NCI-H2196 treated with DMSO at 0.1 percent for 48 hours (cell line): ENCODE data around the gene ATP6V0E1.
A peak's percentile ranks its signal among the peaks of the same experiment; 100 is the strongest.
"Not testable (repeated sequence)": the region's sequence is repeated elsewhere in the genome, so short reads cannot be mapped to it uniquely, and the experiment has no call there.

Experiments
- DNase-seq: peaks from one replicate; lab custom pipeline; 2025; ENCODE audit not compliant: unreplicated experiment; lab: John Stamatoyannopoulos, UW

Gene ATP6V0E1

DNA sequence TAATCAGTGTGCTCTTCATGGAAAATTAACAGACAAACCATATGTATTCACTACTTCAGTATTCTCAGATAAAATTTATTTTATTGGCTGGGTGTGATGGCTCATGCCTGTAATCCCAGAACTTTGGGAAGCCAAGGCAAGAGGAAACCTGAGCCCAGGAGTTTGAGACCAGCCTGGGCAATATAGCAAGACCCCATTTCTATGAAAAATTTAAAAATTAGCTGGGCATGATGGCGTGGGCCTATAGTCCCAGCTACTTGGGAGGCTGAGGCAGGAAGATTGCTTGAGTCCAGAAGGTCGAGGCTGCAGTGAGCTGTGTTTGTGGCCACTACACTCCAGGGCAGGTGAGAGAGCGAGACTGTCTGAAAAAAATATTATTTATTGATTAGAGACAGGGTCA lies 49.2 kb downstream of the ATP6V0E1 start:
- DNase-seq = no peak

DNA sequence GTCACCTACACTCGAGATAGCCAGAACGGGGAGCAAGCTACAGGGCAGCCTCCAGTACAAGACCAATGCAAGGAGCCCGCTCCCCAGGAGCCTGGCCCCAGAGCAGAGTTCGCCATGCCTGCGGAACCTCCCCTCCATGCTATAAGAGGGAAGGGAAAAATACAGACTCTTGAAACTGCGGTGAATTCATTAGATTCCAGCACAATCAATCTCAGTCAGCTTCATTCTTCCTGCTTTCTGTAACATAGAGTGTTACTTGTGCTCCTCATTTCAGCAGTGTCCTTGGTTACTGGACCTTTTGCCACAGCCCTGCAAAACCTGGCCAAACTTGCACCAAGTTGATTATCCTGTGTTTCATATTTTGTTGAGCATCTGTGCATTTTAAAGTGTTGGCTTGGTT lies 50.4 kb downstream of the ATP6V0E1 start:
- no peak for DNase-seq

DNA sequence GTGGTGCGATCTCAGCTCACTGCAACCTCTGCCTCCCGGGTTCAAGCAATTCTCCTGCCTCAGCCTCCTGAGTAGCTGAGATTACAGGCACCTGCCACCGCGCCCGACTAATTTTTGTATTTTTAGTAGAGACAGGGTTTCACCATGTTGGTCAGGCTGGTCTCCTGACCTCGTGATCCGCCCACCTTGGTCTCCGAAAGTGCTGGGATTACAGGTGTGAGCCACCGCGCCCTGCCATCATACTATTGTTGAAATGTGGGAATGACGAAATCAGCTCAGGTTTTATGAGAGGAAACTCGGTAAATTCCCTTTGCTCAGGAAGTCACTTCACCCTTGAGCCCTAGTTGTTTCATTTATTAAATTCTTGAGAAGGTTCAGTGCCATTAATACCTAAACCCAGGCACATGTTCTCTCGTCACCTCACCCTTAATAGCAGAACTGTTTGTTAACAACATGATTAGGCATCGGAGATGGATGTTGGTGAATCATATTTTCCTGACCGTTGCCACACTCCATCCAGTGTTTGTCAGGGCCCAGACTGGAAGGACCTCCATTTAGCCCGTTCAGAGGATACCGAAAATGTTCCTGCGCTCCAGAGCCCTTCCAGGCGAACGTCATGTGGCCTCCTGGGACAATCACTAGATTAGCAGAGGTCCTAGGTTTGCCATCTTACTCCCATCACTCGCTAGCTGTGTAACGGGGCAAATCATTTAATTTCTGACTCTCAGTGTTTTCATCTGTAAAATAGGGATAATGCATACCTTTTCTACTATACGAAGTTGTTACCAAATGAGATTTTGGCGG lies 52.5 kb downstream of the ATP6V0E1 start:
- DNase-seq = no peak

DNA sequence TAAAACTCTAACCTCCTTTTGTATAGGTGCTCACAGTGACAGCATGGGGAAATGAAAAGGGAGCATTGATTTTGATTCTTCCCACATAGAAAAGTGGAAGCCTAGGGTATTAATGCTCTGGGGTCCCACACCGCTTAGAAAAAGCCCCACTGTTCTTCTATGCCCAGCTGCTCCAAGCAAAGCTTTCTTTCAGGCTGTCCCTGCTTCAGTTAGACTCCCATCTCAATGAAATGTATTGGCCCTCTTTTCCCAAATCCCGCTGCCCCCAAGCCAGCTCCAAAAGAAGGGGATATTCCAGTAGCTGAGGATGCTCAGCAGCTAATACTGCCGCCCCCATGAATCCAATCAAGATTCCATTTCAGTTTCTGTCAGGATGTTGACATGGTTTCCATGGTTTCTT lies 55.6 kb downstream of the ATP6V0E1 start:
- DNase-seq = no peak

DNA sequence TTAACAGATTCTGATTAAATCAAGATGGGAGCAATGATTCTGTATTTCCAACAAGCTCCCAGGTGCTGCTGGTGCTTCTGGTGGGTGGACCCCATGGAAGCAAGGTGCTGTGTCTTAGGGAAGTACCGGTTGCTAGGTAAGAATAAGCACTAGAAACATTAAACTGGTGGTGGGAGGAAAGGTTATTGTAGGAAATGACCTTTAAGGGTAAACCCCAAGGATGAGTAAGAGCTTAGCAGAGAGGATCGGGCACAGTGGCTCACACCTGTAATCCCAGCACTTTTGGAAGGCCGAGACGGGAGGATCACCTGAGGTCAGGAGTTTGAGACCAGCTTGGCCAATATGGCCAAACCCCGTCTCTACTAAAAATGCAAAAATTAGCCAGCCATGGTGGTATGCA lies 56.4 kb downstream of the ATP6V0E1 start:
- DNase-seq = no peak

DNA sequence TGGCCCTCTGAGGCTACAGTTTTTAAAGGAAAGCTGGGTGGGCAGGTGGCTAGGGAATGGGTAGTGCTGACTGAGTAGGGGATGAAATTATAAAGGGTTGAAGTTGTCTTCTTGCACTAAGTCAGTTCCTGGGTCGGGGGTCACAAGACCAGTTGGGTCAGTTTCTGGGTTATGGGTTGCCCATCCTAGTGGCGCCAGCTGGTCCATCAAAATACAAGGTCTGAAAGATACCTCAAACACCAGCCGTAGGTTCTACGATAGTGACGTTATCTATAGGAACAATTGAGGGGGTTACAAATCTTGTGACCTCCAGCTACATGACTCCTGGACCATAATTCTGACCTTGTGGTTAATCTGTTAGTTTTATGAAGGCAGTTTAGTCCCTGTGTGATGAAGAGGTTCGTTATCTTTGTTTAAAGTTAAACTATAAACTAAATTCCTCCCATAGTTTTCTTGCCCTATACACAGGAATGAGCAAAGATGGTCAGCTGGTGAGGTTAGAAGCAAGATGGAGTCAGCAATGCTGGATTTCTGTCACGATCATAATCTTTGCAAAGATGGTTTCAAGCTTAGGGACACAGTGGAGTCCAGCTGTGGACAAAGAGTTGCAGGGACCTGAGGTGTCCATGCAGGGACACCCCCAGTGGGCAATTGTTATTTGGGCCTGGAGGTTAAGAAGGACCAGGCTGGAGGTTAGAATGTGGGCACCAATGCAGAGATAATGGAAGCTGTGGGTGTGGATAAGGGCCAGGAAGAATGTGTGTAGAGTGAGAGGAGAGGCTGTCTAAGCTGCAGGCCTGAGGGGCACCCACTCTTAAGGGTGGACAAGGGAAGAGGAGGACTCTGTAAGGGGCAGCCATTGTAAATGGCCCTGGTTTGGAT lies 58.6 kb downstream of the ATP6V0E1 start:
- DNase-seq = no peak

DNA sequence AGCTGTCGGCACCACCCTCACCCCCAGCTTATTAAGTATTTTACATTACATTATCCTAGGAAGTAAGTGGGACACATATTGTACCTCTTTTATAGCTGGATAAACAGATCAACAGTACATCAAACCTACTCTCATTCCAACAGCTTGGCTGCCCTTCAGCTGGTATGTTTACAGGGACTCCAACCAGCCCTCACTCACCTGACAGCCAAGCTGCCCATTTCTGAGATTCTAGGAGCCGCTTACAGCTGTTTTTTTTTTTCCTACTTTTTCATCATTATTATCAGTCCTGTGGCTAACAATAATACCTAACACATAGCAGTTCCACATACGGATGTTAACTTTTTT lies 59.2 kb downstream of the ATP6V0E1 start:
- no peak for DNase-seq

DNA sequence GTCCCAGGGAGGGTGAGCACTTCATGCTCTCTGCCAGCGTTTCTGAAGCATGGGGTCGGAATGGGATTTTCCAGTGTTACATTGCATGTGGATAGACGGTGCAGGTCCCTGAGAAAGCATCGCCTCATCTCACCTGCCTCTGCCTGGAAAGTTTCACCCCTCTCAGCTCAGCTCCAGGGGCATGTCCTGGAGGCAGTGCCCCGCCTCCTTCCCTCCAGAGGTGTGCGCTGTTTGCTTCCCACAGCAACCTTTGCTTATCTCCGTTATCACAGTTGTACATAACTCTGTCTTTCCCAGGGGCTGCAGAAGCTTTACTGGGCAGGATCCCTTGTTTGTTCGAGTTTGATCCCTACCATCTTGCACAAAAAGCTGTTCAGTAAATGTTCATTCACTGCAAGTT lies 61.9 kb downstream of the ATP6V0E1 start:
- DNase-seq = no peak

DNA sequence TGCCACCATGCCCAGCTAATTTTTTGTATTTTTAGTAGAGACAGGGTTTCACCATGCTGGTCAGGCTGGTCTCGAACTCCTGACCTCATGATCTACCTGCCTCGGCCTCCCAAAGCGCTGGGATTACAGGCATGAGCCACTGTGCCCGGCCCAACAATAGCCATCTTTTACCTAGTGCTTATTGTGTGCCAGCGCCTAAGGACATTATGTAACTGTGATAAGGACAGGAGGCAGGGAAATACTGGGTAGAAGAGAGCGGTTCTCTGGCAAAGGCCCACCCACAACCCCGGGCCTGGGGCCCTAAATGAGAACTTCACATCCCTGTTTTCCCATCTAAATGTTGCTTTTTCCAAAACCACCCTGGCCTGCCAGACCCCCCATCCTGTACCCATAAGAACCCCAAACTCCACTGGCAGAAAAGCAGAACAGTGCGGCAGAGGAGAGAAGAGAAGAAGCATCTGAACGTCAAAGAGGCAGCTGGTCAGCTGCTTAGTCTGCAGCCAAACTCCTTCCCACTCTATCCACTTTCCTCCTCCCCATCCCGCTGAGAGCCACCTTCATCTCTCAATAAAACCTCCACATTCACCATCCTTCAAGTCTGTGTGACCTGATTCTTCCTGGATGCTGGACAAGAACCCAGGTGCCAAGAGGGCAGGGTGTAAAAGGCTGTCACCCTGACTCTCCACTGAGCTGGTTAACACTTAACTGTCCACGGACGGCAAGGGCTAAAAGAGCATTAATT lies 63.7 kb downstream of the ATP6V0E1 start:
- DNase-seq = not testable (repeated sequence)

DNA sequence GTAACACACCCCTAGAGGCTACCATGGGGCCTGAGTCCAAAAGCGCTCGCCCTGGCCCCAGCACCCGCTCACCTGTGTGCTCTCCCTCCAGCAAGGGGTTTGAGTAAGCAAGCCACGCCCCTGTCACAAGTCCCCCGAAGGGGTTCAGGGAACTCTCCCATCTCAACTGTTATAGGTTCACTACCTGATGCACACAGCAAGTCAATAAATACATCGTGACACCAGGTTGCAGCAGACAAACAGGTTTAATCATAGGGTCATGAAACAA lies 64.2 kb downstream of the ATP6V0E1 start:
- no peak for DNase-seq

DNA sequence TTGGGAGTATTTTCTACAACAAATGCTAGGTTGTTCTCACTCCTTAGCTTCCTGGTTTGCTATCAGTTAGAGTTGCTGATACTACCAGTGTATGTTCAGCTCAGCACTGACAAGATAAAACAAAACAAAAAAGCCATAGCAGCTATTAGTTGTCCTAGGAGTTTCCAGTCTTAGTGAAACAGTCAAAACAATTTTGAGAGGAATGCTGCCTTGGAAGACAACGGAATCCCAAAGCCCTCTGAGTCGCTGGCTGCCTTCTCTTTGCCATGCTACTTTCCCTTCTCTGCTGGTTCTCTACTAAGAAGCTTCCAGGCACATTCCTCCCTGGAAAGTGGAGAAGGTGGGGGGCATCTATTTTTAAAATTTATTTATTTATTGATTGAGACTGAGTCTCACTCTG lies 67.2 kb downstream of the ATP6V0E1 start:
- no peak for DNase-seq

DNA sequence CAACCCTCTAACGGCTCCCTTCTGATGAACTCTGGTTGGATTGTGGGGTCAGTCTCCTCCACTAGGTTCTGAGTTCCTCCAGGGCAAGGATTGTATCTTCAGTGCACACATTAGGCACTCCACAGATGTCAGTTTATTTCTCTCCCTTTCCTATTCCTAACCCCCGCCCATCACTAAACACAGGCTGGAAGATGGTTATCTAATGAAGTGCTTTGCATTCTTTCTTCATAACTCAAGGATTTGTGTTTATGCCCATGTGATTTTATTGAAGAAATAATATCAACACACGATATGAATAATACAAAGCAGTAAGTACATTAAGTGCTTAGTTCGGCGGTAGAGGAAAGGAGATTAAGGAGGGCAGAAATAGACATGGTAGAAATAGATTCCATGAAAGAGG lies 68.2 kb downstream of the ATP6V0E1 start:
- DNase-seq = no peak

DNA sequence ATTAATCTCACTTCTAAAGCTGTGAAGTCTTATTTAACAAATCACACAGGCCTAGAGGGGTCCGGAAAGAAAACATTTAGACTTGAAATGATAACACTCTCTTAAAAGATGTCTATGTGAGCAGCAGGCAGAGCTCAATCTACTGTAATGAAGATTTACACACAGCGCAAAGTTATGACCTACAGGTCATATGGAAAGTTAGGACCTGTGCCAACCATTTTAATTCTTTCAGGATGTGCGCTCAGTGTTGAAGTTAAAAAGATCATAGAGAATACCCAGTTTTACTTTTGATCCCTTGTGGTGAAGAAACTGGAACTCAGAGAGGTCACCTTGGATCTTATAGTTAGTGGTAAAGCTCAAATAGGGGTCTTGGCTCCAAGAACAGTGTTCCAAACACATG lies 69.5 kb downstream of the ATP6V0E1 start:
- no peak for DNase-seq

DNA sequence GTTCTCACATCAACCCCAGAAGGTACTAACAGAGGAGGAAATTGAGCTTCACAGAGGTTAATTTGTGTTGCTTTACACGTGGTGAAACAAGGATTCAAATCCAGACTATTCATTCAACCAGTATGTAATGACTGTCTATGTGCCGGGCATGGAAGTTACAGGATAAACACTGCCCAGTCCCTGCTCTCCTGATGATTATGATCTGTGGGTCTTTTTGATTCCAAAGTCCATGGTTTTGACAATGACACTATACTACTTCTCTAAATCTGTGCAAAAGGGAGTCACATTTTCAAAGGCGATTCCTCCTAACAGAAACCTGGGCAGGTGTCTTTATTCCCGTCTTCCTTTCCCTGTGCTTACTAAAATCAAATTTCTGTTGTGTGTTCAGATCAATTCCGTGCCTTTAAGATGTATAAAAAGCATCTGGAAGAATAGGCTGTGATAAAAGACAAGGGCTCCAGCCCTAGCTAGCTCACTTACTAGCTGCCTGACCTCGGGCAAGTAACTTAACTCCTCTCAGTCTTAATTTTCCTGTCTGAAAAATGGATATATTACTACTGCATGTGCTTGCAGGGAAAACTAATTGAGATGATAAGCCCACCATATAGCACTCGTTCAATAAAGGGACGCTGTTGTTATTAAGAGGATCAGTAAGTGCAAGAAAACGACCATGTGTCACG lies 71.6 kb downstream of the ATP6V0E1 start:
- no peak for DNase-seq

DNA sequence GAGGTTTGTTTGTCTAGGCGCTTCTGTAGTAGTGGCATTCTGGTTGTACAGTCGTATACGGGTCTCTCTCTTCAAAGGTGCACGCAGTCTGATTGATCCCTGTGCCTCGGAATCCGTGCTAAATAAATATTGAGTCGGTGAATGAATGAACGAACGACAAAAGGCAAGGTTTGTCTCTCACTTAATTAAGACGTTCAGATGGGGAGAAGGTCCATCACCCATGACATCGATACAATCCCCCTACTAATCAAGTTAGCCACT lies 72.1 kb downstream of the ATP6V0E1 start:
- DNase-seq = no peak

DNA sequence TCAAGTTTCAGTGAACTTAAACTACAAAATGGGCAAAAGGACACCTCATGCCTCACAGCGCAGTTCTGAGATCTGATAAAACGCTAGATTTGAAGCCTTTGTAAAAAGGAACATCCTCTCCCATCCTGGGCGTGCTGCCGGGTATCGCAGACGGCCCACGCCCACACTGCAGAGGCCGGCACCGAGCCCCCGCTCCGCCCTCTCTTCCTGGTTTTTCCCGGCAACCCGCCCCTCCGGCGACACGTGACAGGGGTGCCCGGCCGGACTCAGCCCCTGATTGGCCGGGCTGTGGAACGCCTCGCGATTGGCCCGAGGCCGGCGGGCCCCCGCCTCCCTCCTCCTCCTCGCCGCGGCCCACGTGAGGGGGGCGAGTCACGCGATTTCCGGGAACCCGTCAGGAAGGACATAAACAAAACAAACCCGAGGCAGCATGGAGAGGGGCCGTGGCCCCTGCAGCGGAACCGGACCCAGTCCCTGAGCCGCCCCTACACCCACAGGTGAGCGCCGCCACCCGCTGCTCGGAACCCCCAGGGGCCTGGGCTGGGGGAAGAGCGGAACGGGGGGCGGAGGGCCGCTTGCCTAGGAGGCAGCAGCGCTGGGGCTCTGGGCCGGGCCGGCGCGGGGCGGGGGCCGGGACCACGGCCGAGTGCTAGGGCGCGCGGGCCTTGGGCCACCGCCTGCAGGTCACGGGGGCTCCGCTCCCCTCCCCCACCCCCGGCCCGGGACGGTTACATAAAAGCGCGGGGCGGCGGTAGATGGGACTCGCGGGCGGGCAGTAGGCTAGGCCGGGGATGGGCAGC lies 72.6 kb downstream of the ATP6V0E1 start, which contains the start of gene CREBRF:
Gene CREBRF, plus strand, starts transcription at position 370 of the 800 bp plus-strand sequence. CDS start 24,424 bp downstream, outside the sequence.
- peak; percentile 86 for DNase-seq

DNA sequence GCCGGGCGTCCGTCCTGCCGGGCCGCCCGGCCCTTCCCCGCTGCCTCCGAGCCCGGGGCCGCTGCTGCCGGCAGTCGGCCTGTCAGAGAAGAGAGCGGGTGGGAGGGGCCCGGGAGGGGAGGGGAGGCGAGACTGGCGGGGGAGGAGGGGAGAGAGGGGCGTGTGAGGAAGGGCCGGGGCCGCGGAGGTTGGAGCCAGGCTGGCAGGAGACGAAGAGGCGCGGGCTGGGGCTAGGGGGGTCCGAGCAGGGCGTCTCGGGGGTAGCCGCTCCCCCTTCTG lies 73.2 kb downstream of the ATP6V0E1 start:
- DNase-seq = peak; percentile 61

DNA sequence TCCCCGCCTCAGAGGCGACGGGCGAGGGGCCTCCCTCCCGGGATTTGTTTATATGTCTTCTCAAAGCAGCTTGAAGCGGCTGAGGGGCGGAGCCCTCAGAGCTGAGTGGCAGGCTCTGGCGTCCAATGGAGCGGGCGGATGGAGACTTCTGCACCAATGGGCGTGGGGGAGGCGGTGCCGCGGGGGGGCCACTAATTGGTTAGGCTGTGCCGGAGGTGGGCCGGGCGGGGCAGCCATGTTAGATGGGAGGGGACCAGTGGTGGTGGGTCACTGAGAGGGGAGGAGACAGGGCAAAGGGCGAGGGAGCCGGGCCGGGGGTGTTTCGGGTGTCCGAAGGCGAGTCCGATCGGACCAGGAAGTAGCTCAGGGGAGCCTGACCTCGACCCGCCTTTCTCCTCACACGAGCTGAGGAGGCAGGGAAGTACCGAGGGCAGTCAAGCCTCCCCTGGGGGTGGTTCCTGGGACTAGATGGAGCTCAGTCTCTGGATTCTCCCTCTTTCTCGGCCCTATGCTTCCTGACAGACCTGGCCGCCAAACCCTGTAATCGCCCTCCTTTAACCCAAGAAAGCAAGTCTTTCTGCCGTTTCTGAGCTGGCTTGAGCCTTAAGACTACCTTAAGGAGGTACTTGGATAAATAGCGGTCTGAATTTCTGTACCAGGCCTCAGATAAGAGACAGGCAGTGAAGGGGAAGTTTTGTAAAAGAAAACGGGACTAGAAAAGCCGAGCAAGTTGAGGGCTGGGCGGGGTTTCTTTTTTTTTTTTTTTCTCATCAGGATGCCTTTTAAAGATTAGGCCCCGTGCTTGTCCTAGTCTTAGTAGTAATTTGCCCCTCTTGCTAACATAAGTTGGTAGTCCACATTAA lies 73.7 kb downstream of the ATP6V0E1 start:
- peak; percentile 90 for DNase-seq

DNA sequence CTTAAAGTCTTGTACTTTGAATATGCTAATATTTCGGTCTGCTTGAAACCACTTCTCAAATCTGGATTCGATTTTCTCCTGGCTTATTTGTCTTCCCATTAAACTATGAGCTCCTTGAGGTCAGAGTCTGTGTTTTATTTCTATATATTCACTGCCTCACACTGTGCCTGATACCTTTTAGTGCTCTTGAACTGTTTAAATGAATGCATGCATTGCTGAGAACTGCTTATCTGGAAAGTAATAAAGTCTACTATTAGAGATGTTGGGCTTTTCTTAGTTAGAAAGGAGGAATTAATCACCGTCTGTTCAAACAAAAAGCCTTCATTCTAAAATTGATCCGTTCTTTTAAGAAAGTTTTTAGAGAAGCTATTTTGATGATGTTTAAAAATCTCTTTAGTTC lies 78.6 kb downstream of the ATP6V0E1 start:
- no peak for DNase-seq

DNA sequence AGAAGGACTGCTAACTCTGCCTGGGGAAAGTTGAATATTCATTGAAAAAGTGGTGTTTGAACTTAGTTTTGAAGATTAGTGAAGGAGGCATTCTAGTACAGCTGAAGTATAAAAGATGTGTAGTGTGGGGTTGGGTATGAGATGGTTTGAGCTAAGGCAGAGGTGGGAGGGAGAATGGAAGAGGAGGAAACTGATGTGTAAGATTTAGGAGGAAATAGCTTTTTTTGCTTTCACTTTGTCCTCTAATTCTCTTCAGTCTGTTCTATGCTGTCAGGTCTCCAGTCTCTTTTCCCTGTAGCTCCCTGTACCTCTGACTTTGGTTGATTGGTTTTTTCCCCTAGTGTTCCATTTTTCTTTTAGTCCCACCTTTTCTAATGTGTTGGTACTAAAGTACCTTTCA lies 81.6 kb downstream of the ATP6V0E1 start:
- DNase-seq = no peak
